Keratinocyte (primary cell): ENCODE results near the gene HNRNPM. TPM values are rescaled to one million over a fixed set of nuclear protein-coding genes. Genes with fewer than 3 reads are reported as not detected.

Experiments used
- DNase-seq: peaks from one replicate; pipeline ENCODE4 v3.0.0-alpha.2; 2011; ENCODE audit warnings: low read depth, missing footprints, low spot score
- FAIRE-seq: peaks from 2 replicates; lab custom pipeline; 2011; peaks lifted over from hg19 to GRCh38; lab: Jason Lieb, UNC
- H2AFZ ChIP-seq: 2 replicates; pipeline ENCODE4 v1.6.0; 2012; ENCODE audit warnings: low read length, control low read depth, inconsistent platforms; ENCODE audit not compliant: control insufficient read depth
- H3K27ac ChIP-seq: 2 replicates; pipeline ENCODE4 v1.5.1; 2011; ENCODE audit warnings: low read length; ENCODE audit not compliant: control insufficient read depth, insufficient read depth
- H3K27me3 ChIP-seq: 3 replicates; pipeline ENCODE4 v1.6.0; 2011; ENCODE audit warnings: low read length; ENCODE audit not compliant: control insufficient read depth, insufficient read depth; ENCODE audit errors: extremely low read depth
- H3K36me3 ChIP-seq, 2 experiments: 2 replicates in 1 of 2; 3 replicates in 1 of 2; pipeline ENCODE4 v1.5.1; 2011; ENCODE audit warnings: low read length in 2 of 2, mild to moderate bottlenecking in 1 of 2; ENCODE audit not compliant: control insufficient read depth in 2 of 2, insufficient read depth in 2 of 2; ENCODE audit errors: extremely low read depth in 1 of 2
- H3K4me1 ChIP-seq: 3 replicates; pipeline ENCODE4 v1.5.1; 2011; ENCODE audit warnings: low read length; ENCODE audit not compliant: control insufficient read depth, insufficient read depth; ENCODE audit errors: extremely low read depth
- H3K4me2 ChIP-seq: 3 replicates; pipeline ENCODE4 v1.6.0; 2011; ENCODE audit warnings: low read depth, low read length; ENCODE audit not compliant: control insufficient read depth, insufficient read depth; ENCODE audit errors: extremely low read depth
- H3K4me3 ChIP-seq, 3 experiments: fragments of 200-600 bp in 1 of 3; sonication (generic) in 1 of 3; 2 replicates in 2 of 3; 3 replicates in 1 of 3; pipeline ENCODE4 v1.5.1; 2011 to 2016; ENCODE audit warnings: low read length in 3 of 3, mild to moderate bottlenecking in 3 of 3, control low read depth in 2 of 3, inconsistent platforms in 1 of 3, low read depth in 1 of 3, mixed read lengths in 1 of 3, mixed run types in 1 of 3, moderate library complexity in 1 of 3; ENCODE audit not compliant: control insufficient read depth in 2 of 3, insufficient read depth in 2 of 3; ENCODE audit errors: extremely low read depth in 1 of 3
- H3K79me2 ChIP-seq: 2 replicates; pipeline ENCODE4 v1.6.0; 2012; ENCODE audit warnings: low read length; ENCODE audit not compliant: control insufficient read depth, insufficient read depth
- H3K9ac ChIP-seq: 3 replicates; pipeline ENCODE4 v1.6.0; 2011; ENCODE audit warnings: low read length; ENCODE audit not compliant: control insufficient read depth, insufficient read depth; ENCODE audit errors: extremely low read depth
- H3K9me1 ChIP-seq: 3 replicates; pipeline ENCODE4 v1.6.0; 2011; ENCODE audit warnings: low read length; ENCODE audit not compliant: control insufficient read depth, insufficient read depth; ENCODE audit errors: extremely low read depth
- H3K9me3 ChIP-seq: 2 replicates; pipeline ENCODE4 v1.5.1; 2012; ENCODE audit warnings: low read depth, low read length; ENCODE audit not compliant: control insufficient read depth
- H4K20me1 ChIP-seq: 3 replicates; pipeline ENCODE4 v1.6.0; 2011; ENCODE audit warnings: low read length; ENCODE audit not compliant: control insufficient read depth, insufficient read depth; ENCODE audit errors: extremely low read depth
- EZH2 ChIP-seq: IDR thresholded peaks from one replicate; pipeline ENCODE4 v1.6.1; 2012; ENCODE audit warnings: inconsistent platforms, mild to moderate bottlenecking, low read length, moderate library complexity
- dilution Hi-C: fragments of 300-500 bp; cut with MboI; formaldehyde crosslinking; loops from one replicate; pipeline ENCODE4 v1.7.0; 2020; ENCODE audit warnings: low sequenced_read_pairs; ENCODE audit not compliant: extremely low pct_ligation_motif_present
- polyA plus RNA-seq, 5 experiments: library from polyadenylated mRNA; depleted of rRNA in 3 of 5; stranded (reverse) in 3 of 5; stranded (forward) in 1 of 5; unstranded in 1 of 5; fragments of >200 nt; gene quantifications; 1 replicate in 1 of 5; 2 replicates in 3 of 5; 3 replicates in 1 of 5; pipeline versions ENCODE4 v1.2.1 to v1.2.3, GENCODE V29; 2011 to 2012; ENCODE audit warnings: missing spikeins in 2 of 5, low read depth in 1 of 5, low replicate concordance in 1 of 5
- TF ChIP-seq, protein P1 (sequence below), 3 experiments: IDR thresholded peaks in 1 of 3; conservative IDR thresholded peaks in 1 of 3; optimal IDR thresholded peaks in 1 of 3; 2 replicates in 2 of 3; 3 replicates in 1 of 3; pipeline versions ENCODE3 to v1.5.1; 2011; ENCODE audit warnings: low read length in 3 of 3, mild to moderate bottlenecking in 3 of 3, moderate library complexity in 2 of 3, control low read depth in 1 of 3, inconsistent platforms in 1 of 3; ENCODE audit not compliant: insufficient read depth in 2 of 3; ENCODE audit errors: extremely low read depth in 1 of 3

The HNRNPM gene
- polyA plus RNA-seq, 1 donor (not counting 4 experiments of a cell fraction or from before 2014, with no cell fraction given), result 126 TPM

- no peaks in the 10 kb centered on the region for H3K9me3 ChIP-seq
- no peak overlapping the region for H3K4me3 ChIP-seq
- no peaks in the 10 kb centered on the region for H3K27me3 ChIP-seq
- FAIRE-seq, result no peak
- H3K4me1 ChIP-seq, result peaks cover 6% of the 10 kb centered on the region
- TF ChIP-seq EZH2, result no peak
- TF ChIP-seq, protein P1, sequence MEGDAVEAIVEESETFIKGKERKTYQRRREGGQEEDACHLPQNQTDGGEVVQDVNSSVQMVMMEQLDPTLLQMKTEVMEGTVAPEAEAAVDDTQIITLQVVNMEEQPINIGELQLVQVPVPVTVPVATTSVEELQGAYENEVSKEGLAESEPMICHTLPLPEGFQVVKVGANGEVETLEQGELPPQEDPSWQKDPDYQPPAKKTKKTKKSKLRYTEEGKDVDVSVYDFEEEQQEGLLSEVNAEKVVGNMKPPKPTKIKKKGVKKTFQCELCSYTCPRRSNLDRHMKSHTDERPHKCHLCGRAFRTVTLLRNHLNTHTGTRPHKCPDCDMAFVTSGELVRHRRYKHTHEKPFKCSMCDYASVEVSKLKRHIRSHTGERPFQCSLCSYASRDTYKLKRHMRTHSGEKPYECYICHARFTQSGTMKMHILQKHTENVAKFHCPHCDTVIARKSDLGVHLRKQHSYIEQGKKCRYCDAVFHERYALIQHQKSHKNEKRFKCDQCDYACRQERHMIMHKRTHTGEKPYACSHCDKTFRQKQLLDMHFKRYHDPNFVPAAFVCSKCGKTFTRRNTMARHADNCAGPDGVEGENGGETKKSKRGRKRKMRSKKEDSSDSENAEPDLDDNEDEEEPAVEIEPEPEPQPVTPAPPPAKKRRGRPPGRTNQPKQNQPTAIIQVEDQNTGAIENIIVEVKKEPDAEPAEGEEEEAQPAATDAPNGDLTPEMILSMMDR (optimal IDR thresholded peaks at IDR 0.05 in 1 of 3, IDR thresholded peaks at IDR 0.05 in 1 of 3, conservative IDR thresholded peaks at IDR 0.05 in 1 of 3; ENCODE audit: extremely low read depth in 1 of 3, insufficient read depth in 2 of 3, low read length in 3 of 3), result no peak
- H4K20me1 ChIP-seq, result no peaks in the 10 kb centered on the region
- no peak overlapping the region for H3K27ac ChIP-seq
- no peaks in the 10 kb centered on the region for H3K9me1 ChIP-seq
- dilution Hi-C loops, result no loop called here
- H3K36me3 ChIP-seq, result no peaks in the 10 kb centered on the region
- DNase-seq, result no peak
- no peak overlapping the region for H3K9ac ChIP-seq
- no peaks in the 10 kb centered on the region for H3K79me2 ChIP-seq
- no peak overlapping the region for H3K4me2 ChIP-seq
- no peak overlapping the region for H2AFZ ChIP-seq
Observed at GRCh38 chr19:8498295-8498694, 53.5 kb downstream of the HNRNPM start.

DNA sequence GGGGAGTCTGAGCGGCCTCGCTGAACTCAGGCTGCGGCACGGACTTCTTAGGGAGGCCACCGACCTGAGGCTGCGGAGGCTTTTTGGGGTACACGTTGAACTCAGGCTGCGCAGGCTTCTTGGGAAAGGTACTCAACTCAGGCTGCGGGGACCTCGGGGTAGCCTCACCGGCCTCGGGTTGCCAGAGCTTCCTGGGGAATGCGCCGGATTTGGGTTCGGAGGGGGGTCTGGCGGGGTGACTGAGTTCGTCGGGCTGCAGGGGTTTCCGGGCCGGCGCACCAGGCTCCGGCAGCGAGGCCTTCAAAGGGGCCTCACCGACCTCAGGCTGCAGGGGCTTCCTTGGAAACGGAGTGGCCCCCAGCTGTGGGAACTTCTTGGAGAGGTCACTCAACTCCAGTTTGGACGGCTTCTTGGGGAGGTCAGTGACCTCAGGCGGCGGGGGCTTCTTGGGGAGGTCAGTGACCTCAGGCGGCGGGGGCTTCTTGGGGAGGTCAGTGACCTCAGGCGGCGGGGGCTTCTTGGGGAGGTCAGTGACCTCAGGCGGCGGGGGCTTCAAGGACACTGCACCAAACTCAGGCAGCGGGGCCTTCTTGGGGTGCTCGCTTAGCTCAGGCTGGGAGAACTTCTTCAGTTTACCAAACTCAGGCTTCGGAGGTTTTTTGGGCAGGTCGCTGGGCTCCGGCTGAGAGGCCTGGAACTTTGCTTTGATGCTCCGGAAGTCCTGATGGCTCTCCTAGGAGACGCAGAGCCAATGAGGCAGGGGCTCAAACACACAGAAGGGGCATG, 54.5 kb downstream of the HNRNPM start:
- H3K4me1 ChIP-seq, result peaks cover 2% of the 10 kb centered on the region
- no peaks in the 10 kb centered on the region for H3K27me3 ChIP-seq
- DNase-seq (no peak), FAIRE-seq (no peak)
- no peak overlapping the region for H3K4me2 ChIP-seq
- dilution Hi-C loops, result no loop called here
- H4K20me1 ChIP-seq, result no peaks in the 10 kb centered on the region
- no peak overlapping the region for H3K4me3 ChIP-seq
- no peaks in the 10 kb centered on the region for H3K9me1 ChIP-seq
- no peak overlapping the region for H3K9ac ChIP-seq
- H3K9me3 ChIP-seq, result no peaks in the 10 kb centered on the region
- H3K27ac ChIP-seq, result no peak overlapping the region
- TF ChIP-seq, protein P1 (optimal IDR thresholded peaks at IDR 0.05 in 1 of 3, IDR thresholded peaks at IDR 0.05 in 1 of 3, conservative IDR thresholded peaks at IDR 0.05 in 1 of 3; ENCODE audit: extremely low read depth in 1 of 3, insufficient read depth in 2 of 3, low read length in 3 of 3), result no peak
- TF ChIP-seq EZH2, result no peak
- H3K79me2 ChIP-seq, result no peaks in the 10 kb centered on the region
- H3K36me3 ChIP-seq, result no peaks in the 10 kb centered on the region
- H2AFZ ChIP-seq, result no peak overlapping the region
